NCI-H446 treated with DMSO at 0.1 percent for 48 hours (cell line): ENCODE results near the gene TMEM131L.

Source experiments
- DNase-seq: peaks from one replicate; lab custom pipeline; 2025; lab: John Stamatoyannopoulos, UW

The TMEM131L gene

GRCh38 chr4:153622778-153623240 is 156.6 kb downstream of the TMEM131L start:
- no peak for DNase-seq

GRCh38 chr4:153623491-153623890 is 157.3 kb downstream of the TMEM131L start:
- no peak for DNase-seq

- no peak for DNase-seq
Measured at GRCh38 chr4:153628796-153629315, 162.7 kb downstream of the TMEM131L start.

- no peak for DNase-seq
Measured at GRCh38 chr4:153629776-153630175, 163.6 kb downstream of the TMEM131L start.

- no peak for DNase-seq
Measured at GRCh38 chr4:153634738-153635353, 168.7 kb downstream of the TMEM131L start.

- no peak for DNase-seq
Measured at GRCh38 chr4:153635846-153636245, 169.7 kb downstream of the TMEM131L start.

GRCh38 chr4:153637201-153637600 is 171.0 kb downstream of the TMEM131L start:
- no peak for DNase-seq

GRCh38 chr4:153638011-153638410 is 171.9 kb downstream of the TMEM131L start:
- no peak for DNase-seq

GRCh38 chr4:153638999-153639398 is 172.8 kb downstream of the TMEM131L start:
- DNase-seq = no peak

GRCh38 chr4:153639833-153640802 is 174.0 kb downstream of the TMEM131L start:
- DNase-seq = no peak

GRCh38 chr4:153641532-153641931 is 175.4 kb downstream of the TMEM131L start:
- no peak for DNase-seq

GRCh38 chr4:153643406-153644383 is 177.5 kb downstream of the TMEM131L start:
- DNase-seq = peak; percentile 62

- DNase-seq = no peak
Measured at GRCh38 chr4:153645183-153645582, 179.0 kb downstream of the TMEM131L start.

GRCh38 chr4:153646261-153646660 is 180.1 kb downstream of the TMEM131L start:
- DNase-seq = no peak

GRCh38 chr4:153646978-153647377 is 180.8 kb downstream of the TMEM131L start:
- DNase-seq = no peak

GRCh38 chr4:153647975-153648374 is 181.8 kb downstream of the TMEM131L start:
- no peak for DNase-seq

- no peak for DNase-seq
Measured at GRCh38 chr4:153649572-153649991, 183.4 kb downstream of the TMEM131L start.

GRCh38 chr4:153651116-153651515 is 185.0 kb downstream of the TMEM131L start:
- peak; percentile 7 for DNase-seq

- DNase-seq = no peak
Measured at GRCh38 chr4:153651587-153651986, 185.4 kb downstream of the TMEM131L start.

GRCh38 chr4:153652051-153652784 is 186.1 kb downstream of the TMEM131L start:
- no peak for DNase-seq

GRCh38 chr4:153655002-153655541 is 188.9 kb downstream of the TMEM131L start:
- DNase-seq = no peak
